SU-DHL-6 (cell line): ENCODE data around the gene IFITM2.

Experiments used
- CTCF ChIP-seq: fragments of 200-600 bp; sonication (generic); IDR thresholded peaks from one replicate; pipeline ENCODE4 v1.5.1; 2017; ENCODE audit warnings: antibody characterized with exemption, mild to moderate bottlenecking, low read length, moderate library complexity; ENCODE audit not compliant: insufficient read depth, poor library complexity, severe bottlenecking
- EZH2phosphoT487 ChIP-seq: fragments of 200-600 bp; sonication (generic), shearing (Covaris generic); conservative IDR thresholded peaks from 2 replicates; pipeline ENCODE4 v1.6.1; 2018; ENCODE audit warnings: mild to moderate bottlenecking, antibody characterized with exemption, low read length, moderate library complexity, mixed read lengths

- TF ChIP-seq CTCF (no peak), EZH2phosphoT487 (no peak)
These were observed 7.5 kb downstream of the IFITM2 start for GRCh38 chr11:315051-315481.
